HG02981 (cell line): ENCODE results near the gene CUEDC1.

Experiments
- ATAC-seq: cut with Tn5 transposase; IDR thresholded peaks from one replicate; pipeline ENCODE4 v1.9.1; 2021; ENCODE audit warnings: mild to moderate bottlenecking, moderate library complexity; ENCODE audit not compliant: unreplicated experiment

CUEDC1 gene

GRCh38 chr17:57902117-57902799 lies 53.0 kb downstream of the CUEDC1 start:
- peak; percentile 65 for ATAC-seq

DNA sequence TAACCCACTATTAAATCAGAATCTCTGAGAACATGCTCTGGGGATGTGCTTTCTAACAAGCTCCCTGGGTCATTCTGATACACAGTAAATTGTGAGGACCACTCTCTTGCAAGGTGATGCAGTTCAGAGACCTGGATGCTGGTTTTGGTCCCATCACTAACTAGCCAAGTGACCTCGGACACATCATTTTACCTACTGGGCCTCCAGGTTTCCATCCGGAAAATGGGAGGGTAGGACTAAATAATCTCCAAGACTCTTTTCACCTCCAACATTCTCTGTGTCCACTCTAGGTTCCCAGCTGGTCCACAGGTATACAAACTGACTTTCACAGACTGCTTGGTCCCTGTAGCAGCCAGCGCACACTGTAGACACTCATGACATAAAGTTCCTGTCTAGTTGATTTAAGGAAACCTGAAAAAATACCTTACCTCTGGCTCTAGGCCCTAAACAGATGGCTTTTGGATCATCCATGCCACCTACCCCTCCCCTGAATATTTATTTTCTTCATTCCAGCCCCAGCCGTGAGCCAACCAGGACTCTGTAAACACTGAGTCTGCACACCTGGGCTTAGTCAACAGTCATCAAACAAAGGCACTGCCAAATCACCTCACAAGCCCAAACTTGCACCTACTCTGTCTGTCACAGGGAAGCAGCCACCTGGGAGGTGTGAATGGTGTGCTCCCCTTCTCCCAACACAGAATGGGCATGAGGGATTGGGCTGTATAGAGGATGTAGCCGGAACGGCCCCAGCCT lies 54.0 kb downstream of the CUEDC1 start:
- ATAC-seq: no peak

DNA sequence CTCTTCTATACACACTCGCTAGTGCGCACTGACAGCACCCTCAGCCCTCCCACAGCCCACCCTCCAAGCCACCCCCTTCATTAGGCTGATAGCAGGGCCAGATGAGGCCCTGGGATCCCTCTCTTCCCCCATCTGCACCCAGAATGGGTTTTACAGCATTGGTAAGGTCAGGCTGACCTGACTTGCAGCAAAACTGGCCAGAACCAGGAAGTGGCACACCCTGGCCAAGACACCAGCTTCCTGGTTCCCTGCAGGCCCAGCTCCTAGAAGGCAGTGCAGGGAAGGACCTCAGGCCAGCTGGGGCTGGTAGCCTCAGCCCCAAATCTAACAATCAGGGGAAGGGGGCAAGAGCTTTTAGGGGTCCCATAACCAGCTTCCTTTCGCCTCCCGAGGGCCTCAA lies 55.4 kb downstream of the CUEDC1 start:
- no peak for ATAC-seq

- ATAC-seq: no peak
These were observed 55.8 kb downstream of the CUEDC1 start for GRCh38 chr17:57899391-57899790.

DNA sequence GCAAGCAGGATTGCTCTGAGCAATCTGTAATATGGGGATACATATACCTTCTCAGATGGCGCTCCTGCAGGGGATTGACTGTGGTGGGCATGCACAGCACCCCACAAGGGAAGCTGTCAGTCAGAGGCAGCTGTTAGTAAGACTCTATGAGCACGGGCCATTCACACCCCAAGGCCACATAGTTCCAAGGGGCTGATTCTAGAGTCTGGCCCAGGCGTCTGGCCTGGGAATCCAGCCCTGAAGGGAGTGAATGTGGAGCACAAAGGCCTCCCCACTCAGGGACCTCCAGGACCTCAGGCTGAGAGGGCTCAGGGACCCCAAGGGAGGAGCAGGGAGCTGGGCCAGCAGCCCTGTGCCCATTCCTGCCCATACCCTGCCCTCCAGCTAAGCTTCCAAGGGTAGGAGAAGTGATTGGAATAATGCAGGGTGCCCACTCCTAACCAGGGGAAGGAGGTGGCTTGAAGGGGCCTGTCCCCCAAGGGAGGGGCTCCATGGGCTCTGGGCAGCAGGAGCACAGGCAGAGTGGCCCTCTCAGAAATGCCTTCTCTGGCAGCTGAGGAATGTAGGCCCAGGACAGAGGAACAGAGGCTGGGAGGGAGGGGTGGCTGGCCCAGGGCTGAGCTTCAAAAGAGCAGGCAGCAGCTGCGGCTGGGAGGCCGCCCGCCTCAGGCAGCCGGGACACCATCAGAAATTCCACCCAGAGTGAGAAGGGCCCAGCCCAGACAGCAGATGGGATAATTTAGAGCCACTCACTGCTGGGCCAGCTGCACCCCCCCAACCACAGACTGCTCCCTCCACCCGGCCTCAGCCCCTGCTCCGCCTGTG lies 56.5 kb downstream of the CUEDC1 start:
- no peak for ATAC-seq

DNA sequence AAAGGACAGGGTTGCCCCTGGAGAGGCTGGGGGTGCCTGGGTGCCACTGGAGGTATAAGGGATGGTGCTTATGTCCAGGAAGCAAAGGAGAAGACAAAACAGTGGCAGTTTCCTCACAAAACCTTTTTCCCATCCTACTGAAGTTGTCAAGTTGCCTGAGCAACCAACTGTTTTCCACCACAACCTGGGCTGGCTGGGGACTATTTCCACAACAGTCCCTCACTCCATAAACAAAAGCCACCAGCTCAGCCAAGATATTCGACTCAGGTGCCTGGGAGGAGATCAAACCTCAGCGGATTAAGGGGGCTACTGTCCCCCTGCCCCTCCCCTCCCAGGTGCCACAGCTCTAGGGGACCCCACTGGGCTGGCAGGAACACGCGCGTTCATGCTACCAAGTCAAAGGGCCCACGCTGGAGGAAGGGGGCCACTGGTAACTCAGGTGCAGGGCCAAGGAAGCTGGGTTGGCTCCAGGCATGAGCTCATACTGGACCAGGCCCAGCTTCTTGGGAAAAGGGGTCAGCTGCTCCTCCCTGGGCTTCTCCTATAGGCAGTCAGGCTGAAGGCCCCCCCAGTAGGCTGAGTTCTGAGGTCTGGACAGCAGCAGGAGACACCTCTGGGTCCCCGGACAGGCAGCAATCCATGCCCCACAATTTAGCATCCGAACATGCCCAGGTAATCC lies 59.7 kb downstream of the CUEDC1 start:
- ATAC-seq: no peak

DNA sequence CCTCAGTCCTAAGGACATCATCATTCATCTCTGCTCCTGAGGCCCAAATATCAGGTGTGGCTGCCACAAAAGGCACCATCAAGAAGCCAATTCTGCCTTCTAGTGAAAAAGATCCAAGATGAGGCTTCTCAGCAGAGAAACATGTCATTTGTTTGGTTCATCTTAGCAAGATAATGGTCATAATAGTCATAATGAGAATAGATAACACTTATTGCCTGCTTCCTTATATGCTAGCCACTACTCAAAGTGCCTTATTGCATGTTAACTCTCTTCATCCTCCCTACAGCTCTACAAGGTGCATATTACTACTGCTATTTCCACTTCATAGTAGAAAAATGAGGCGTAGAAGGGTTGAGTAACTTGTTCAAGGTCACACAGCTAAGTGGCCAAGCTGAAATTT lies 60.4 kb downstream of the CUEDC1 start:
- no peak for ATAC-seq

- ATAC-seq: no peak
These were observed 62.2 kb downstream of the CUEDC1 start for GRCh38 chr17:57892820-57893595.

GRCh38 chr17:57892146-57892819 lies 62.9 kb downstream of the CUEDC1 start:
- ATAC-seq: no peak

GRCh38 chr17:57890857-57891232 lies 64.4 kb downstream of the CUEDC1 start:
- no peak for ATAC-seq

- ATAC-seq: no peak
These were observed 65.0 kb downstream of the CUEDC1 start for GRCh38 chr17:57889892-57890856.

- ATAC-seq: no peak
These were observed 66.0 kb downstream of the CUEDC1 start for GRCh38 chr17:57889252-57889651.

DNA sequence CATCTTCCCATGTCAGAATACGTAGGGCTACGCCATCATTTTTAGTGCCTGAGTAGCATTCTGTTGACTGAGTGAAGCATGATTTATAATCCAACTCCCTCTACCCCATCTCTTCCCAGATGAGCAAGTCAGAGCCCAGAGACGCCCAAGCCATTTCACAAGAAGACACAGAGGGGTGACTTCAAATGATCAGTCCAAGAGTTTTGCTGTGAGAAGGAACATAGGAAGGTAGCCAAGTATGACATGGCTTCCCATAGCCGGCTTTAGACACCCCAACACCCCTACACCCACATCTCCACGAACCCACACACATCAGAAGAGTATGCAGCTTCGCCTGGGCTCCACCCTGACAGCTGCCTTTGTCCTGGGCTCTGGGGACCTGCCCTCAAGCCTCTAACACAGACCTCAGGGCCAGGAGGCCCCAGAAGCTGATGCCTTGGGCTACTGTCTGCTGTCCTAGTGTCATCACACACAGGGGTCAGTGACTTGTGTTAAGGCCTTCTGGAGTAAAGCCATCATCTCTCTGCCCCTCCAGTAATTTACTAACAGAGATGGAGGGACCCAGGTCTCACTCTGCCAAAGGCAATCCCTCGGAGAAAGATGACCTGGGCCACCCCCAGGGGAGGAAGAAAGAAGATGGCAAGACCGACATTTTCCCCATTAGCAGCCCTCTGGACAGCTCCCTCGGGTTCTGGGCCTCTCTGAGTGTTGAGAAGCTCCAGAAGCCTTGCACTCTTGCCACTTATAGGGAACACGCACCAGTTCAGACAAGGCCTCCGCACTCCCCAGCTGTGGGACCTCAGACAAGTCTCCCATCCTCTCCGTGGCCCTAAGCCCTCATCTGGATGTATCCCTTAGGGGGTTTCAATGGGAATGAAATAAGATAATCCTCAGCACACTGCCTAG lies 66.6 kb downstream of the CUEDC1 start:
- no peak for ATAC-seq

DNA sequence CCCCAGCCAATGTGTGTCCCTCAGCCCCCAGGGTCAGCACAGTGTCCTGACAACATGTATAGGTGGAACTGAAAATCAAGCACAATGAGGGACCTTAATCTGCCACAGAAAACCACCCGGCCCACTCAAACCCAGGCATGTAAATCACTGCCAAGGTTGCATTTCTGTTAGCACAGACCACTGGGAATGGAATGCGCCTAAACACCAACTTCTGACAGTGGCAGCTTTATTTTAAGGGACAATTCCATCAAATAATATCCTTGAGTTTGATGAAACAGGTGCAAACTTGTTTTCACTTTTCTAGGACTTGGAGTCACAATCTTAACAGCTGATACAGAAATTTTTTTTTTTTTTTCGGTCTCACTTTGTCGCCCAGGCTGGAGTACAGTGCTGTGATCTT lies 68.1 kb downstream of the CUEDC1 start:
- no peak for ATAC-seq

GRCh38 chr17:57886020-57886419 lies 69.2 kb downstream of the CUEDC1 start:
- no peak for ATAC-seq

- no peak for ATAC-seq
These were observed 69.9 kb downstream of the CUEDC1 start for GRCh38 chr17:57885148-57885915.

GRCh38 chr17:57881783-57882351 lies 73.3 kb downstream of the CUEDC1 start:
- no peak for ATAC-seq
